GM23248 (cell line): ENCODE results near the gene THBS1.

Experiments used
- EZH2 ChIP-seq: fragments of 200-600 bp; sonication (generic); IDR thresholded peaks from 2 replicates; pipeline ENCODE4 v1.6.1; 2018; ENCODE audit warnings: antibody characterized with exemption, mild to moderate bottlenecking; ENCODE audit not compliant: insufficient read depth, poor library complexity, severe bottlenecking
- EZH2phosphoT487 ChIP-seq: fragments of 200-600 bp; sonication (generic); IDR thresholded peaks from 2 replicates; pipeline ENCODE4 v1.6.1; 2018; ENCODE audit warnings: antibody characterized with exemption, moderate library complexity, mild to moderate bottlenecking, low read depth; ENCODE audit not compliant: insufficient read depth

DNA sequence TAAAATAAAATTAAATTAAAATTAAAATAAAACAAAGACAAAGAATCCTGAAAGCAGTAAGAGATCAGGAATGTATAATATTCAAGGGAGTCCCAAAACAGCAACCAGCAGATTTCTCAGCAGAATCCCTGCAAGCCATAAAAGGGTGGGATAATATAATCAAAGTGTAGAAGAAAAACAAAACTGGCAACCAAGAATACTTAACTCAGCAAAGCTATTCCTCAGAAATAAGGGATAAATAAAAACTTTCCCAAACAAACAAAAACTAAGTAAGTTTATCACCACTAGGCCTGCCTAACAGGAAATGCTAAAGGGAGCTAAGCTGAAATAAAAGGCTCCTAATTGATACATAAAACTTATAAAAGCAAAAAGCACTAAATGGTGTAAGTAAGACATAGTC is 29.8 kb downstream of the THBS1 start:
- TF ChIP-seq EZH2phosphoT487 (no peak), EZH2 (no peak)
